GM21447 (cell line): ENCODE results near the gene KIAA1671.
"Not testable (repeated sequence)": the region's sequence is repeated elsewhere in the genome, so short reads cannot be mapped to it uniquely, and the experiment has no call there.

Source experiments
- ATAC-seq: cut with Tn5 transposase; IDR thresholded peaks from one replicate; pipeline ENCODE4 v1.9.1; 2021; ENCODE audit not compliant: unreplicated experiment

Gene KIAA1671

DNA sequence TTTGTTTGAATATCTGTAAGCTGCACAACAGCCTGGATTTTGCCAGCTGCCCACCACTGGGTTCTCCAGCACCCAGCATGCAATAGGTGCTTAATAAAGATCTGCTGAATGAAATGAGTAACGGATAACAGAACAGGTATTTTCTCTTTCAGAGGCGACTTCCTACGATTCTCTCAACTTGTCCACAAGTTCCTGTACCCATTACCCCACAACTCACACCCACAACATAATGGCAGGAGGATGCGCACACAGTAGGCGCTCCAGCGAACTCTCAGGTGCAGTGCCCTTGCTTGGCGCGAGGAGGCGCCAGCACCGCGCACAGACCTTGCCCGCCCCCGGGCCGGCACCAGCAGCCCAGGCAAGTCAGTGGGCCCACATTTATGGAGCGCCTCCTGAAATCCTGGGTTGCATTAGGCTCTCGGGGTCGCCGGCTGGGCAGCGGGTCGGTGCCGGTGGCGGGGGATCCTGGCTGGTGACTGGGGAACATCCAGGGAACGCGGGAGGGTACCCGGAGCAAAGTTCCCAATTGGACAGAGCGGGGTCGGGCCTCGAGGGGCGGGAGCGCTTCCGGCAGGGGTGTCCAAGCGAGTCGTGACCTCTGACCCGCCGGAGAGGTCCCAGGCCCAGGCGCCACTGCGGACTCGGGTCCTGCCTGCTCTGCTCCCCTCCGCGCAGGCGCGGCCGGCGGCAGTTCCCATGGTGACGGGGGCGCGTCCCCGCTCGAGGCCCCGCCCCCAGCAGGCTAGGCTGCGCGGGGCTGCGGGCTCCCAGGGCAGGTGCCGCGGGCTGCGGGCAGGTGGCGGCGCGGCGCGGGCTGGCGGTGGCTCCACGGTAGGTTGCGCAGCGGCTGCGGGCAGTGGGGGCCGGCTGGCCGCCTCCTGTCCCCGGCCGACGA lies at the start of gene KIAA1671:
KIAA1671 (plus strand) TSS at position 775 of the 895 bp plus-strand sequence. CDS start 75,284 bp downstream, outside the sequence.
- ATAC-seq = no peak

DNA sequence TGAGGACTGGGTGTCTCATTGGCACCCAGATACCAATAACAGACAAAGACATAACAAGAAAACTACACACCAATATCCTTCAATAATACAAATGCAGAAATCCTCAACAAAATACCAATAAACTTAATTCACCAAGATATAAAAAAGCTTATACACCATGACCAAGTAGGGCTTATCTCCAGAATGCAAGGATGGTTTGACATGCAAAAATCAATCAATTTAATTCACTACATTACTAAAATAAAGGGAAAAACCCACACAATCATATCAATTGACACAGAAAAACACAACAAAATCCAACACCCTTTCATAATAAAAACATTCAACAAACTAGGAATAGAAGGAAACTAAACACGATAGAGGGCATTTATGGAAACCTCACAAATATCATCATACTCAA lies 46.6 kb upstream of the KIAA1671 start:
- ATAC-seq = no peak

DNA sequence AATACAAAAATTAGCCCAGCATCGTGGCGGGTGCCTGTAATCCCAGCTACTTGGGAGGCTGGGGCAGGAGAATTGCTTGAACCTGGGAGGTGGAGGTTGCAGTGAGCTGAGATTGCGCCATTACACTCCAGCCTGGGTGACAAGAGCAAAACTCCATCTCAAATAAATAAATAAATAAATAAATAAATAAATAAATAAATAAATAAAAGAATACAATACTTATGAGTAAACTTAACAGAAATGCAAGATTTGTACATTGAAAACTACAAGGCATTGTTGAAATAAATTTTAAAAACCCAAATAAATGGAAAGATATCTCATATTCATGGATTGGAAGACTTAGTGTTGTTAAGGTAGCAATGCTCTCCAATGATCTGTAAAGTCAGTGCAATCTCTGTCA lies 45.4 kb upstream of the KIAA1671 start:
- not testable (repeated sequence) for ATAC-seq

DNA sequence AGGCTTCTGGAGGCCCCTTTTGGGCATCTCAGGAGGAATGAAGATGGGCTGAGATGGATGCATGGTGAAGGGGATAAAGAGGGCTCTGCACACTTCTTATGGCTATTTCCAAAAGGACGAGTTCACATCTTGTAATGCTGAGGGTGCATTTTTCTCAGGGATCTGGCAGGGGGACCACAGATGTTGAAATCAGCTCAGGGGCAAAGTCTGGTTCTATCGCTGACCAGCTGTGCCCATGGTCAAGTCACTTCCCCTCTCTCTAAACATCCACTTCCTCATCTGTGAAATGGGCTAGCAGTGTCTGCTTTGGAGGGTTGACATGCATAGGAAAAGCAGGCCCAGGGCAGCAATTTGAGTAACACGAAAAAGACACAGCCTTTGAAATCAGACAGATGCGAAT lies 32.5 kb upstream of the KIAA1671 start:
- no peak for ATAC-seq

DNA sequence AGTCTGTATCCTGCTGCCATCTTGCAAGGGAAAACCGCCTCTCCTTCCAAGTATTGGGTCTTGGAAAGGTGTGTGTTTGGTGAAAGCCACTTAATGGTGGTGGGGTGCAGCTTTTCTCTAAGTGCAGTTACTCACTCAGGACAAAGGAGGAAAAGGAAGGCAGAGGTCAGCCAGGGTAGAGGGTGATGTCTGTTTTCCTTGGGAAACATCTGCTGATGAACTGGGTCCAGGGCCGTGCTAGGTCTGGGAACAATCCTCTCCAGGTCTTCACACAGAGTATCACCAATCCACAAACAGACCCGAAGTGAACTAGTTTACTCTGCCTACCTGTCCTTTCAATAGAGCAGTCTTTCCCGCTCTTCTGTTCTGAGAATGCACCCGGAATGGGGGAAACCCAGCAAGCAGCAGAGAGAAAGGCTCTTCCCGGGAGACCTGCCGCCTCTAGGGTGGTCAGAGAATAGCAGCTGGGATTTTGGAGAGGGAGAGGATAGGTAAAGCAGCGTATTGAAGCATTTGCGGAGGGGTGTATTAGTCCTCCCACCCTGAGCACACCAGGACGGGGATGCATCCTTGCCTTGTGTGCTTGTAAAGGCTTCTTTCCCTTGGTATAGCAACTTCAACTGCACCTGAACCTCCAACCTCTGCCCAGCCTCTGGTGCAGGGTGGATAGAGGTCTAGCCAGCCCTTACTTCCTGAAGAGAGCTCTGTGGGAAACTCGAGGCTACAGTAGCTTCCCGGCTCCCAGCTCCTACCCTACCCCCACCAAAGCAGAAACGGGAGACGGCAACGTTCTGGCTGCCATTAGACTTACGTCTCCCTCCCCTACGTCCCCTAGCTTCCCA lies 26.7 kb upstream of the KIAA1671 start:
- no peak for ATAC-seq

DNA sequence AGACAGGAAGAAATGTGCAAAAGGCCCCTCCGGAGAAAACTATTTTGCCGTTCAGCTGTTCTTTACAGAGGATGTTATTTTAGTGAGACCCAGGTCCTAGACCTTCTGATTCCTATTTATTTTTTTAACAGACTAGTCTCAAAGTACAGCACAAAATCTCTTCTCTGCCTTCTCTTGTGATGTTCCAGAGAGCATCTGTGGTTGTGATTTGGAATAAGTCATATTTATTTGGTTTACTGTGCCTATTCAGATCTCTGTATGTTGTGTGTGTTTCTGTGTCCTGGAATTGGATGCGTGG lies 26.1 kb upstream of the KIAA1671 start:
- no peak for ATAC-seq

DNA sequence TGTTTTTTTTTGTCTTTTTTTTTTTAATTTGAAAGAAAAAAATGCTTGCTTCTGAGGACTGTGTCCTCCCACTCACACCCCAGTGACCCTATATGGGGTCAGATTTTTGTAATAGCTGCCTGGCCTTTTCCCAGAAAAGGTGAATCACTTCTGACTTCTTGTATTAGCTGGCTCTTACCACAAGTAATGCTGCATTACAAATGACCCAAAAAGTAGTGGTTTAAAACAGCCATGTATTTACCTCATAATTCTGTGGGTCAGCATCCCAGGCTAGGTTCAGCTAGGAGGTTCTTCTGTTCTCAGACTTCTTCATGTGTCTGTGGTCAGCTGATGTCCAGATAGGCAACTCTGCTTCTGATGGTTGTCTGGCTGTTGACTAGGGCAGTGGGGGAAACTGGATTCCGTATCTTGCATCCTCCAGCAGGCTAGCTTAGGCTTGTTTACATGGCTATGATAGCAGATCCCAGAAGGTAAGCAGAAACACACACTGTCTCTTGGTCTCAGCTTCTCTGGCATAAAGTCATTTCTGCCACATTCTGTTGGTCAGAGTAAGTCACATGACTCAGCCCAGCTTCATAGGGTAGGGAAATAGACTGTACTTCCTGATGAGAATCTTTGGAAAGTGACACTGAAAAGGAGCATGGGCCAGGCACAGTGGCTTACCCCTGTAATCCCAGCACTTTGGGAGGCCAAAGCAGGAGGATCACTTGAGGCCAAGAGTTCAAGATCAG lies 25.5 kb upstream of the KIAA1671 start:
- no peak for ATAC-seq

DNA sequence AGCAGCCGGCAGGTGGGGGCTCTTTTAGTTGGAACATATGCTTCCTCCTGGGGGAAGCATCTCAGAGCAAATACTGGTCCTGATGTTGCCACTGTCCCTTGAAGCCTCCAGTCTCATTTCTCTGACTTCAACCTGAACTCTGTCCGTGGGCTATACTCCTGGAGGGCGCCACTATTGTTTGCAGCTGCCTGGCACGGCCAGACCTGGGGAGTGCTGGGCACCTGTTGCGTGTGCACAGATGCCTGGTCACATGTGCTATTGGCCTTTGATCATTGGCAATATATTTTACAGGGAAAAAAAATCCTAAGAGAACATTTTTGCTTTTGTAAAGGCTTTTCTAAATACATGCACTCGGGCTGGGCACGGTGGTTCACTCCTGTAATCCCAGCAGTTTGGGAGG lies 24.2 kb upstream of the KIAA1671 start:
- no peak for ATAC-seq

DNA sequence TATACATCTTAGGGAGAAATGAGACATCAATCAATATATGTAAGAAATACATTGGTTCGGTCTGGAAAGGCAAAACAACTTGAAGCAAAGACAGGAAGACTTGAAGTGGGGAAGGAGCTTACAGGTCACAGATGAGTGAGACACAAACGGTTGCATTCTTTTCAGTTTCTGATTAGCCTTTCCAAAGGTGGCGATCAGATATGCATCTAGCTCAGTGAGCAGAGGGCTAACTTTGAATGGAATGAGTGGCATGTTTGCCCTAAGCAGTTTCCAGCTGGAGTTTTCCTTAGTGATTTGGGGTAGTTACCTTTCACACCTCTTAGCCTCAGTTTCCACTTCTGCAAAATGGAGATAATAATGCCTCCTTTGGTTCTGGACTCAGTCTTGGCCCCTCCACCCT lies 21.8 kb upstream of the KIAA1671 start:
- ATAC-seq = no peak

DNA sequence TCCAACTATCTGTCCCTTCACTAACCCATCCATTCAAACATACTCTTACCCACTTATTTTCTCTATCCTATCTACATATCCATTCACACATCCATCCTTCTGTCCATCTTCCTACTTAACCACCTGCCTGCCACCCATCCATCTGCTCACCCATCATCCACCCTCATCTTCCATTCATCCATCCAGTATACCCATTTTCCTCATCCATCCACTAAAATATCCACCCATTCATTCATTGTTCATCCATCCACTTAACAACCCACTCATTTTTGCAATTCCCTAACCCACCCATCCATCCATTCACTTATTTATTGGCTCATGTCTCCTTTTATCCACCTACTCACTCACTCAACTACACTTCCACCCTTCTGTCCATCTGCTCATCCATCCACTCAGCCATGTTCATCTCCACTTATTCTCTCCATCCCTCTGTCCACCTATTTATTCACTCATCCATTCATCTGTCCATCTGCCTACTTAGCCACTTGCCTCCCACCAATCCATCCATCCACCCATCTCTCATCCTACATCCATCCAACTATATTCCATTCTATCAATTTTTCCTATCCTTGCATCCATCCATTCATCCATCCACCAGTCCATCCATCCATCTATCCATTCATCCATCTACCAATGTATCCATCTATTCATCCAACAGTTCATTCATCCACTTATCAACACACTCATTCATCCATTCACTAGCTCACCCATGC lies 16.6 kb upstream of the KIAA1671 start:
- no peak for ATAC-seq

DNA sequence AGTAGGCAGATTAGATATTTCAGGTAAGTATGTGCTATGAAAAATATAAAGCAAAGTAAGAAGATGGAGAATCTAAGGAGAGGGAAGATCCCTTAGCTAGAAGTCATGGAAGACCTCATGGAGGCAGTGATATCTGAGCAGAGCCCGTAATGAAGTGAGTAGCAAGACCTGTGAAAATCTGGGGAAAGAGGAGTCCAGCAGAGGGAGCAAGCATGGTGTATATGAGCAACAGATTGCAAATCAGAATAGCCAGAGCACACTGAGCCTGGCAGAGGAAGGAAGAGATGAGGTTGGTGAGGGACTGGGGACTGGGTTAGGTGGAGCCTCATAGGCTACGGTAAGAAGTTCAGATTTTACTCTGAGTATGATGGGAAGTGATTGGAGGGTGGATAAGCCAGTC lies 15.4 kb upstream of the KIAA1671 start:
- ATAC-seq = no peak

DNA sequence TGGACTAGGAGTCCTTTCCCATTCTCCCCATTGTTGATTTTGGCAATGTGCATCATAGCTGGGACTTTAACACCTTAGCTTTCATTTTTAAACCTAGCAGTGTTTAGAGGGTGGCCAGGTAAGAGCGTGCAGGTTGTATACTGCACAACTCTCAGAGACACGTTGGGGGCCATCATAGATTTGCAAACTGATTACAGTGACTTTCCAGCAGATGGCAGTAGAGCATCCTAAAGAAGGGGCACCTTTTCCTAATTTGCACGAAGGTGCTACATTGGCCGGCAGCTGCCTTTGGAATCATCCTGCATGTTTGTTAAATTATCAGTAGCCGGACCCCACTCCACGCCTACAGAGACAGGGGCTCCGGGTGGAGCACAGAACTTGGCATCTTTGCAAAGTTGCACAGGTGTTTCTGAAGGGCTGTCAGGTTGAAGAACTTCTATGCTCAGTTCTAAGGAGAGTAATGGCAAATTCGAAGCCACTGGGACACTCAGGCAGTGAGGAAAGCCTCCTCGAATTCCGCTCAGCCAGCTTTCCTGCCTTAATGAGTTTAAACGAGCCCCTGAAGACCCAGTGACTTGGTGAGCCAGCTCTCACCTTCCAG lies 13.7 kb upstream of the KIAA1671 start:
- no peak for ATAC-seq

DNA sequence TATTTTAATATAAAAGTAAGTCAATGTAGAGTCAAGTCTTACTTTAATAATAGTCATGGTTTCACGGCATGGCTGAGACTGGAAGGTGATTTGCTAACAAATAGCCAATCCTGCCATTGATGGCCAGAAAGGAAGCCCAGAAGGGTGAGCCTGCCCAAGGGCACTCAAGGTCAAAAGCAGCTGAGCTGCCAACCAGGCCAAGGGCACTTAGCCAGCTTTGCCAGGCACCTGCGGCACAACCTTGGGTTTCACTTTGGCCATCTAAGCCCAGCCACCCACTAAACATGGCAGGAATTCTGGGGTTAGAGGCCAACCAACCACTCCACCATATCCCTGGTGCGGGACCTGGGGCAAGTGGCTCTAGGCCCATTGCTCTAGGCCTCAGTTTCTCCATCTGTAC lies 10.2 kb upstream of the KIAA1671 start:
- ATAC-seq = no peak

DNA sequence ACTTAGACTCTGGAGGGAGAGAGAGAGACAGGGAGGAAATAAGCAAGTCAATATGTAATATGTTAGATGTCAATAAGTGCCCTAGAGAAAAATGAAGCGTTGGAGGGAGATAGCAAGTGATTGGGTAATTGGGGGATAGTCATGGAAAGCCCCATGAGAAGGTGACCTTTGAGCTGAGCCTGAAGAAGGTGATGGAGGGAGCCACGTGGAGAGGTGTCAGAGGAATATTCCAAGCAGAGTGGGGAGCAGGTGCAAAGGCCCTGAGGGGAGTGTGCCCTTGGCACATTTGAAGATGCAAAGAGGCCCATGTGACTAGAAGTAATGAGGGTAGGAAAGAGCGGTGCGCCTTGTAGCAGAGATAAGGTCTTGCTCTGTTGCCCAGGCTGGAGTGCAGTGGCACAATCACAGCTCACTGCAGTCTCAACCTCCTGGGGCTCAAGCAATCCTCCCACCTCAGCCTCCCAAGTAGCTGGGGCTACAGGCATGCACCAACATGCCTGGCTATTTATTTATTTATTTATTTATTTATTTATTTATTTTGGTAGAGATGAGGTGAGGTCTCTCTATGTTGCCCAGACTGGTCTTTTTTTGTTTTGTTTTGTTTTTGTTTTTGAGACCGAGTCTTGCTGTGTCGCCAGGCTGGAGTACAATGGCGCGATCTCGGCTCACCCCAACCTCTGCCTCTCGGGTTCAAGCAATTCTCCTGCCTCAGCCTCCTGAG lies 8.1 kb upstream of the KIAA1671 start:
- no peak for ATAC-seq

DNA sequence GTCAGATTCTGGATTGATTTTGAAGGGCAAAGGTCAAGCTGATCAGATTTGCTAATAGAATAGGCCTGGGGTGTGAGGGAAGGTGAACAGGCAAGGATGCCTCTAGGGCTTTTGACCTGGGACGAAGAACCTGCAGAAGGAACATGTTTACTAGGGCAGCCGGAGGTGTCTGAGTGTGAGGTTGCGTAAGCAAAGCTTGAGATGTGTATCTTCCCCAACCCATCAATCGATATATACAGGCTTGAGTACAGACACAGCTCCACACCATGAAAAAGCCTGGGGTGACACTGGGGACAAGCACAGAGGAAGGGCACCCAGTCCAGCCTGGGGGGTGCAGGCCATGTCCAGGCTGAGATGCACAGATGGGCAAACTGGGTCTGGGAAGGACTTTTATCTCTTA lies 7.1 kb upstream of the KIAA1671 start:
- ATAC-seq = no peak

DNA sequence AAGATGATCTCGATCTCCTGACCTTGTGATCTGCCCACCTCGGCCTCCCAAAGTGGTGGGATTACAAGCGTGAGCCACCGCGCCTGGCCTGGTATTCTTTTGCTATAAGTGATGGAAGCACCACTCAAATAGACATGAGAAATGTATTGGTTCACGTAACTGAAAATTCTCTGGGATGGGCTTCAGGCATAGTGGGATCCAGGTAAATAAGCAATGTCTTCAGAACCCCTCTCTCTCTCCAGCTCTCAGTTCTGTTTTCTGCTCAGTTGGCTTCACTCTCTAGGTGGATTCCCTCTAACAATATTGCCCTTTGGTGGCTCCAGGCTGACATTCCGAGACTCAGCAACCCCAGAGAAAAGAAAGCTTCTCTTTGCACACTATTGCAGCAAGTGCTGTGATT lies 5.1 kb upstream of the KIAA1671 start:
- no peak for ATAC-seq

DNA sequence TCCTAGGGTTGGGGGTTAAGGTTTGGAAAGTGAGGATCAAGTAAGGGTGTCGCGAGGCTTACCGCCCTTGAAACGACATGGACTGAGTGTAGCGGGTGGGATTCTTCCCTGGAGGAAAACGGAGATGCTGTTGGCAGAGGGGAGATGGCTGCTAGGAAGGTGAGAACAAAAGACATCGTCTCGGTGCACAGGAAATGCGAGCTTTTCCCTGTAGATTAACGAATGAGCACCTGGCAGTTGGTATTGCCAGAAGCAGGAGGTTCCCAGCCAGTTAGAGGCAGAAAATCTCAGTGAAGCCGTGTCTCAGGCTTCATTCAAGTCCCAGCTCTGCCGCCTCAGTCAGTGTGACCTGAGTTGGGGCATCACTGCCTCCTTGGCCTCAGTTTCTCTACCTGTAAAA lies 4.6 kb upstream of the KIAA1671 start:
- no peak for ATAC-seq

DNA sequence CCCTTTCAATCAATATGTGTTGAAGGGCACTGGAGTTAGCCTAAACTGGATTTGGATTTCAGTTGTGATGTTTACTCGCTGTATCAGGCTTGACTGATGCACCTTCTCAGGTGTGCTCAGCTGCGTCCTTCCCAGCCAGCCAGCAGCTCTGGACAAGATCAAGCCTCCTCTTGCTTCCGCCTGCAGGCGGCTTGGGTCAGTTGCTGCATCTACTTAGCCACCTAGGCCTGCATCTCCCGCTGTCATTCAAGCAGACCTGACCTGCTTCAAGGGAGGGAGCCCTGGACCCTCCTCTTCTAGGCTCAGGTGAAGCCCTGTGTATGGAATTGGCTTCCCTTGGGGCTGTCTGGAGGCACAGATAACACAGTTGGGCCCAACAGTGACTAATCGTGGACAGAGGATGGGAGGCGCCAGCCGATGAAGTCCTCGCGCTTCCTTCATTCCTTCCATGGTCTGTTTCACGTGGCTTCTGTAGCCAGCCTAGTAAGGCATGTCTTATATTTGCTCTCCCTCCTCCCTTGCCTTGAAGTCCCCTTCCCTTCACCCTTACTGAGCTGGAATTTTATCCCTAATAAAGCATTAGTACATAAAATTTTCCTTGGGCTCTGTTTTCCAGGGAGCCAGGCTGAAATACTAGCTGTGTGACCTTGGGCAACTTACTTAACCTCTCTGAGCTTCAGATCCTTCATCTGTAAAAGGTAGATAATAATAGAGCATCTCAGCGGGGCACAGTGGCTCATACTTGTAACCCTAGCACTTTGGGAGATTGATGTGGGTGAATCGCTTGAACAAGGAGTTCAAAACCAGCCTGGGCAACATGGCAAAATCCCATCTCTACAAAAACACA lies 3.9 kb upstream of the KIAA1671 start:
- no peak for ATAC-seq

DNA sequence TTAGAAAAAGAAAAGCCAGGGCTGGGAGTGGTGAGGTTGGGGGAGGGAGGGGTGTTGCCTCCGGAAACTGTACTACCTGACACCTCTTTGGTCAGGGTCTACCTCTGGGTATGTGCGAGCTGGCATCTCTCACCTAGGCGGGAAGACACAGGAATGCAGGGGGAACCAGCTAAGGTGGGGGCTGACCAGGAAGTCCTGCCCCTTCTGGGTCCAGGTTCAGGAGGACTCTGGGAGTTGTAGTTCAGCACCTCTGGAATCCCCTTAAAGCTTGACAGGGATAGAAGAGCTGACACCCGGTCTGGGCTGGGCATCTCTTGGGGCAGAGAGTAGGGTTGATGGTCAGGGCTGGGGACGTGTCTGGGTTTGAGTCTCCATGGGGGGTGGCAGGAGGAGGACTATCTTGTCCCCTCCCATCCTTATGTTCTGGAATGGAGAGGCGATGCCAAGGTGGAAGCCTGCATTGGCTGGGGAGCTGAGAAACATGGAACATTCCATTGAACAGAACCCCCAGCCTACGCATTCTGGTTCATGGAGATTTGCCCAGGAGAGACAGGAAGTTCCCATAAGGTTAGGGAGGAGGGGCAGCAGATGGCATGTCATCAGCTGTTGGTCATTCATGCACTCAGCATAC lies 2.1 kb upstream of the KIAA1671 start:
- ATAC-seq = no peak
